ENCODE data around the gene XRCC1.

Gene XRCC1

DNA sequence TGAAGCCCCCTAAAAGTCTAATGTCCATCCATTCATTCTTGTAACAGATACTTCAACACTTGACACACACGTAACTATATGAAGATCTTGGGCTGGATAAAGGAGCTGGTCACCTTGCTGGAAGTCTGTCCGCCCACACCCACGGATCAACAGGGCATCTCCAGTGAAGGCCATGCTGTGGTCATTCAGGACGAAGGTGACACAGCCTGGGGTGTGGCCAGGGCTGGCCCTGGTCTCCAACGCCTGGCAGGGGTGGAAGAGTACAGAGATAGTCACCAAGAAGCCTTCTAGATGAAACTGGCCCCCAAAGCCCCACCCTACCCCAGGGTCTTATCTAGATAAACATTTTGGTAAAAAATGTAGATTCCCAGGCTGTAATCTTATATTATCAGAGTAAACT lies 64.0 kb downstream of the XRCC1 start:
- DNase-seq = no peak

DNA sequence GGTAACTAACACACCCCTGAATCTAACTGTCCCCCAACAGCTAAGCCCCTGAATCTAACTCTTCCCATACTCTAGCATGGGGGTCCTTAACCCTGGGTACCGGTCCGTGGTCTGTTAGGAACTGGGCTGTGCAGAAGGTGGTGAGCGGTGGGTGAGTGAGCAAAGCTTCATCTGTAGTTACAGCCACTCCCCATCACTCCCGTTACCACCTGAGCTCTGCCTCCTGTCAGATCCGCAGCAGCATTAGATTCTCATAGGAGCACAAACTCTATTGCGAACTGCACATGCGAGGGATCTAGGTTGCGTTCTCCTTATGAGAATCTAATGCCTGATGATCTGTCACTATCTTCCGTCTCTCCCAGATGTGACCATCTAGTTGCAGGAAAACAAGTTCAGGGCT lies 64.6 kb downstream of the XRCC1 start:
- no peak for DNase-seq

DNA sequence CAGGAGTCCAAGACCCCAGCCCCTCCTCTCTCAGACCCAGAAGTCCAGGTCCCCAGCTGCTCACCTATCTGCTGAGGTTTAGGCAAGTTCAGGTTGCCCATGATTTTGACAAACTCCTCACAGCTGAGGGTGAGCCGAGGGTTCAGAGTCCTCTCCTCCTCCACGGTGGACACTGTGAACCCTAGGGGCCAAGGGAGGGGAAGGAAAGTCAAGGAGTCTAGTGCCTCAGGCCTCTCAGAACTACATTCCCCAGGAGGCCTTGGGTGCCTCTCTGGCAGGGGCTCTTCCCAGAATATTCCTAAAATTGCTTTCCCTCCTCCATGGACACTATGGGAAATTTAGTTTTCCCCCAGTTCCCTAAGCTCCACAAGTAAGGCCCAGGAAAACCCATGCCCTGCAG lies 67.4 kb downstream of the XRCC1 start:
- no peak for DNase-seq

DNA sequence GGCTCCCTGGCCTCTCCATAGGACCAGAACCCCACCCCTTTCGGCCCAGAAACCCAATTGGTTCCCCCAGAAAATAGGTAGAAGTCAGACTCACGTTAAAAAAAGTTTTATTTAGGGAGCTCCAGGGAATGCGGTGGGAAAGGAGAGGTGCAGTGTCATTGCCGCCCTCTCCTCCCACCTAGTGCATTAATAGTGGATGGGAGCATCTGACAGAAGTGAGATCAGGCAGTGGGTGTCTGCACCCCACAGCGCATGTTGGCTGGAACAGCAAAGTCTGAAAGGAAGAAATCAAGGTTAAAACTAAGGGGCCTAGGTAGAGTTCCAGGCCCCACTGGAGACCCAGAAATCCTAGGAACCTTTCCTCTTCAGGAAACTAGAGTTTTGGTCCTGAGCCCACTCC lies 68.7 kb downstream of the XRCC1 start:
- no peak for DNase-seq

DNA sequence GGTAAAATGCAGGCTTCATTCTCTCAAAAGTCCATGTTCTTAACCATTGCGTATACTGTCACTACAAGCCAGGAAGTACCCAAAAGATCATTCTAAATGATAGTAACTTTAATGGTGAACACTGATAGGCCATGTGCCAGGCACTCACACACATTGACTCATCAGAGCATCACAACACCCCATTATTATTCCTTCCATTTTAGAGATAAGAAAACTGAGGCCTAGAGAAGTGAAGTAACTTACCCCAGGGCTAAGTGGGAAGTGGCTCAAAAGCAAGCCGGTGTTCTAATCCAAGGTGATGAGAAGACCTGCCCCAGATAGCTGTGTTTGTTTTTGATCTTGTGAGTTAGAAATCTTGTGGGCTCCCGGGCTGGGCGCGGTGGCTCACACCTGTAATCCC lies 69.4 kb downstream of the XRCC1 start:
- DNase-seq = no peak

DNA sequence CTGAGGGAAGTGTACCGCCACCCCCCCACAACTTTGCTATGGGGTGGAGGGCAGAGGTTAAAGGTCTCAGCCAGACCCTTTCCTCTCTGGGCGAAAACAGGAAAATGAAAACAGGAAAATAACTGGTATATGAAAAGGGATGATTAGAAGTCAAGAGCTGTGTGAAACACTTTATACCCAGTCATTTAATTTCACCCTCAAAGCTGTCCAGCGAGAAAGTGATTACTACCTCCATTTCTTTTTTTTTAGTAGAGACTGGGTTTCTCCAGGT lies 70.2 kb downstream of the XRCC1 start:
- no peak for DNase-seq

DNA sequence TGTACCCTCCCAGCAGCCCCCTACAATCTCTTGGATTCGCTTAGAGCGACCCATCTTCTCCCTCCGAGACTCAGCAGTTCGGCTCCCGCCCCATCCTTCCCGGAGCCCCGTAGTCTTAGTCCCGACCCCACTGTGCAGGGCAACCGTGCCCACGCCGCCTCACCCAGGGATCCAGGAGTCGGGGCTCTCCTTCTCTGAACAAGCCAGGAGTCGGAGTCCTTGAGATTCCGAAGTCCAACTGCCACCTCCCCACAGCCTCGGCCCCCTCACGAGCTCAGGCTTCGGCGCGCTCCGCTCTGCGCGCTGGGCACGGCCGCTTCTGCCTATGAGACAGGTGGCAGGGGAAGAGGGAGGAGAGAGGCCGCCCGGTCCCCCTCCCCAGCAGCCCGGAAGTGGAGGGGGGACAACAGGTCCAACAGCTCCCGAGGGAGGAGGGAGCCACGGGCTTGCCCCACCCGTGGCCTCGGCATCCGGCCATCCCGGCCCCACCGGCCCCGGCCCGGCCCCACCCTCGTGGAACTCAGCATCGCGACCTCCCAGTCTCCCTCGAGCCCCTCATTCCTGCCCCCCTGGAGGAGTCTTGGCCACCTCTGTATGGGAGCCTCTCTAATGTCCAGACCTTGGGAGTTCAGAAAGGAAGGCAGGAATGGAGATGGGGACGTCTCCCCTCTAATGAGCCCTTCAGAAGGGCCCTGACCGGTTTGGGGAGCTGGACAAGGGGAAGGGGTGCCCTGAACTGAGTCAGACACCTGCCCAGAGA lies 70.7 kb downstream of the XRCC1 start, which contains the start of gene PHLDB3:
PHLDB3 (minus strand) TSS at position 321 of the 760 bp plus-strand sequence. CDS start 628 bp downstream, outside the sequence.
- DNase-seq = no peak

DNA sequence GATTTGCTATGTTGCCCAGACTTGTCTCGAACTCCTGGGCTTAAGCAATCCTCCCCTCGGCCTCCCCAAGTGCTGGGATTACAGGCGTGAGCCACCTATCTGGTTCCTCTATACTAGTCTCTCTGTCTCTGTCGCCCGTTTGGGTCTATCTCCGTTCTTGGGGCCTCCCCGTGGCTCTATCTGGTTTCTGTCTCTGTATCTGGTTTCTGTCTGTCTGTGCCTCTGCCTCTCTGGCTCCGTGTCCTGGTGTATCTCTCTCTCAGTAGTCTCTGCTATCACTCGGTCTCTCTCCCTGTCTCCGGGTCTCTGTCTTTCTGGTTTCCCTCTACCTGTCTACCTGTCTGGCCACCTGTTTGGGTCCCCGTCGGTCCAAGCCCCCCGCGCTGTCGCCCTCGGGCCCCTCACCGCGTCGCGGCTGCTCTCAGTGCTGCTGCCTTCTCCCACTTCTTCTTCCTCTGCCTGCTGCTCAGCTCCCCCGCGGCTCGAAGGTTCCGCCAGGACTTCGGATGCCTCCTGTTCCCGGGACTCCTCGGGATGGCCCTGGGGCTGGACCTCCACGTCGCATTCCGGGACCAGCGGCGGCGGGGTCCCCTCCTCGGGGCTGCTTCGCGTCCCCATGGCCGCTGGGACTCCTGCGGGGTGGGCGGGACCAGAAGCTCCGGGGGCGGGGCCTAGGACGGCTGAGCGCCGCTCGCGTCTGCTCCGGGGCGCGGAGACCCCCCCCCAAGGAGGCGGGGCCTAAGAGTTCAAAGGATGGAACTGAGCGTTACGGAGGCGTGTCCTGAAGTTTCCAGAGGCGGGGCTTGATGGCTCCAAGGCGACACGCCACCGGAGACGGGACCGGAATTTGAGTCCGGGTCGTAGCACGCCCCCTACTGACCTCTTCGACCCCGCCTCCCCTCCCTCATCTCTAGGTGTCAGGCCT lies 71.6 kb downstream of the XRCC1 start:
- DNase-seq = peak; percentile 99 to 100

DNA sequence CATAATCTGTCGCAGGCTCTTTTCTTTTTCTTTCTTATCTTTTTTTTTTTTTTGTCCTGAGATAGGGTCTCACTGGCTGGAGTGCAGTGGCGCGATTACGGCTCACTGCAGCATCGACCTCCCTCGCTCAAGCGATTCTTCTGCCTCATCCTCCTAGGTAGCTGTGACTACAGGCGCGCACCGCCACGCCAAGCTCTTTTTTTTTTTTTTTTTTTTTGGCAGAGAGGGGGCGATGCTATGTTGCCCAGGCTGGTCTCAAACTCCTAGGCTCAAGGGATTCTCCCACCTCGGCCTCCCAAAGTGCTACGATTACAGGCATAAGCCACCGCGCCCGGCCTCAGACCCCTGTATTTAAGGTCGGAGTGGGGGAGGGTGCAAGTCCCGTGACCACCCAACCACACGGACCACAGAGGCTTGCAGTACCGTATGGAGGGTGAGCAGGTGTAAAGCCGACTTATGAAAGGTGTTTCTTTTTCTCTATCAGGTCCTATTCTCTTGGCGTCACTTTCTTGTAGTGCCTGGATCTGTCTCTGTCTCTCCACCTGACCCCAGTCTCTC lies 72.8 kb downstream of the XRCC1 start:
- DNase-seq = no peak

DNA sequence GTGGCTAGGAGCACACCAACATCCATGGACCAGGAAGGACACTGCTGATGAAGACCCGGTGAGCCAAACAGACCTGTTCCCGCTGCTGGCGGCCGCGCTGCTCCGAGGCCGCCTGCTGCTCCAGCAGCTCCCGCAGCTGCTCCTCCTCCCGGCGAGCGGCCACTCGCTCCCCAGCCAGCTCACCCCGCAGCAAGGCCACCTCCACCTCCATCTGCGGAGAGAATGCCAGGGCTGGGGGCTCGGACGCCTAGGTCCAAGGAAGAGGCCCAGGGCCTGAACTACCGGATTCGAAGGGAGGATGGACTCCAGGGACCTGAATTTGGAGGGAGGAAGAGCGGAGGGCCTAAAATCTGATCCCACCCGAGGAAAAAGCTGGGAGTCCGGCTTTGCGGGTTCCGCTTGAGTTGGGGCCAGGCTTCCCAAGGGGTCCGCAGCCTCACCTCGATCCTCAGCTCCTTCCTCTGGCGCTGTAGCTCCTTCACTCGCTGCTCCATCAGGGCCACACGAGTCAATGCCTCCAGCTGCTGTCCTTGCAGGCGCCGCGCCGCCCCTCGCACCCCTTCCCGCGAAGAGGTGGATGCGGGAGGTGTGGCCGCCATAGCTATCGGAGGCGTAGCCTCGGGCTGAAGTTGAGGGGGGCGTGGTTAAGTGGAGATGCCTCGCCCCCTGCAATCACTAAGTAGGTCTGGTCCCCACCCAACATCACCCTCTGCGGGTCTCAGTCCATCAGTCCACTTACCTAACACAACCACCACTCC lies 73.5 kb downstream of the XRCC1 start:
- no peak for DNase-seq

DNA sequence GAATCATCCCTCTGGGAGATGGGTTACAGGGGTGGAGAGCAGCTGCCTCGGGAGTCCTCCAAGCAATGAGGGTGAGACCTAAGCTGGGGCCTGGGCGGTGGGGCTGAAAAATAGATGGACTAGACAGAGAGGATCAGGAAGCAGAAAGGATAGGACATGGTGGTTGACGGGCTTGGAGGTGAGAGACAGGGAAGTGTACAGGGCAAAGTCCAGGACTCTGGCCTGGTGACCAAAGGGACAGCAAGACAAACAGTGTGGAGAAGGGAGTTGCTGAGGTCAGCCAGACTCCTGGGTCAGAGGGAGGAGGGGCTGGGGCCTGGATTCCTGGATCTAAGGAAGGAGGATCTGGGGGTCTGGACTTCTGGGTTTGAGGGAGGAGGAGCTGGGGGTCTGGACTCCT lies 76.3 kb downstream of the XRCC1 start:
- DNase-seq = no peak

DNA sequence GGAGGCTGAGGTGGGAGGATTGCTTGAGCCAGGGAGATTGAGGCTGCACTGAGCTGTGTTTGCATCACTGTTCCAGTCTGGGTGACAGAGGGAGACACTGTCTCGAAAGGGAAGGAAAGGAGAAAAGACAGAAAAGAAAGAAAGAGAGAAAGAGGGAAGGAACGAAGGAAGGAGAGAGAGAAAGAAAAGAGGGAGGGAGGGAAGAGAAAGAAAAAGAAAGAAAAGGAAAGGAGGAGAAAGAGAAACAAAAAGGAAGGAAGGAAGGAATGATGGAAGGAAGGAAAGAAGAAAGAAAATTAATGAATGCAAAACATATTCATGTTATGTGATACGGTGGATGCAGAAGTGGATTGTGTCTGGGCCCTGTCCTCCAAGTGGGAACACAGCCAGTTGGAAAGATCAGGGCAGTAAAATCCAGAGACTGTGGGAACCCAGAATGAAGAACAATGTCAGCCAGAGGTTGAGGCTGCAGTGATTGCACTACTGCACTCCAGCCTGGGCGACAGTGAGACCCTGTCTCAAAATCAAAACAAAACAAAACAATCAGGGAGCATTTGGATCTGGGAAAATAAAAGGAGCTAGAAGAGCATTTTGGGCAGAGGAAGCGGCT lies 77.0 kb downstream of the XRCC1 start:
- DNase-seq = no peak

DNA sequence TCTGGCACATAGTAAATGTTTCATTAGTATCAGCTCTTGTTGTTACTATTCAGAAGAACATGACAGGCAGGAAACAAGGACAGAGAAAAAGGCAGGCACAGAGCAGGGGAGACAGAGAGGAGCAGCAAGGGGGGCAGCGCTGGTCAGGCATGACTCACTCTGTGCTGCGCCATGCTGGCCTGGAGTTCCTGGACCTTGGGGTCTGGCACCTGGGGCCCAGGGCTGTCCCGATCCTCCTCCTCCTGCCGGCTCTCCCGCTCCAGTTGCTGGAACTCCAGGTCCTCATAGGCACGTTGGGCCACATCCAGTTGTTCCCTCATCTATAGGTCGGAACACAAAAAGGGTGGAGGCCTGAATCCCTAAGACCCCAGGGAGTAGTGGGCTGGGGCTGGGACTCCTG lies 78.4 kb downstream of the XRCC1 start:
- DNase-seq = no peak

DNA sequence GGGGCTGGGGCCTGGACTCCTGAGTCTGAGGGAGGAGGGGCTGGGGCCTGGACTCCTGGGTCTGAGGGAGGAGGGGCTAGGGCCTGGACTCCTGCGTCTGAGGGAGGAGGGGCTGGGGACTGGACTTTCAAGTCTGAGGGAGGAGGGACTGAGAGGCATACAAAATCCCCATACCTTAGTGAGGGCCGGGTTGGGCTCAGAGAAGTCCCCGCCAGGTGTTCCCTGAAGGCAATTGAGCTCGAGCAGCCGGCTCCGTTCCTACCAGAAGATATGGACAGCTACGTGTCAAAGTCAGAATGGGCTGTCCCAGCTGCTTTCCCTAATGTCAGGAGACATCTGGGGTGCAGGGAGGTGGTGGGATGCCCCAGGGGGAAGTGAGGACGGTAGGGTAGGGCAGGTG lies 80.2 kb downstream of the XRCC1 start:
- no peak for DNase-seq
